ENCODE data around the gene CAMTA1.
A peak's percentile ranks its signal among the peaks of the same experiment; 100 is the strongest.
"Not testable (repeated sequence)": the region's sequence is repeated elsewhere in the genome, so short reads cannot be mapped to it uniquely, and the experiment has no call there.

CAMTA1 gene

DNA sequence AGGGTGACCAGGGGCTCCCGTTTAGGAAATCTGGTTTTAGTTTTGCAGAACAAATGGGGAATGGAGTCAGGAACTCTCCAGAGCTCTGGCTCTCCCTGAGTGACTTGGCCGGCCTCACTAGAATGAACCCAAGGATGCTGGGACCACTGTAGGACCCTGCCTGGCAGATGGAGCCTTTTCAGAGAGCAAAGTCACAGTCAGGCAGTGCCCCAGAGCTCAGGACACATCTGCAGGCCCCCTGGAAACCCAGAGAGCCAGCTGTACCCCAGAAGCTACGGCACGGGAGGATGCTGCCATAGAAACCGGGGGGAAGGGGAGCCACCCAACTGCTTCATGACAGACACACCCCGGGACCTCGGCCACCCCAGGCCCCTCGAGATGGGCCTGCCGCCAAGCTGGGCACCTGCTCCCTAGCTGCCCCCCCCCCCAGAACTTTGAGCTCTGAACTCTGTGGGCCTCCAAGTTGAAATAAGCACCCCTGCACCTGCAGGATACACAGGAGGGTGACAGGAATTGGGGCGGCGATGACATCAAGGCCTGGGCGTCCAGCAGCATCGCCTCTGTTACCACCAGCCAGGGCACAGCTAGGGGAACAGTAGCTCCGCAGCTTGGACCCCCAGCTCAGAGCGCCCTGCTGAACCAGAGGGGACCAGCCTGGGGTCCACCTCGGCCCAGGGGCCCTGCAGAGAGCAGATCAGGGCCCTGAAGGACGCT, 894.1 kb downstream of the CAMTA1 start:
- DNase-seq (ENCODE audit: low spot score): no peak

DNA sequence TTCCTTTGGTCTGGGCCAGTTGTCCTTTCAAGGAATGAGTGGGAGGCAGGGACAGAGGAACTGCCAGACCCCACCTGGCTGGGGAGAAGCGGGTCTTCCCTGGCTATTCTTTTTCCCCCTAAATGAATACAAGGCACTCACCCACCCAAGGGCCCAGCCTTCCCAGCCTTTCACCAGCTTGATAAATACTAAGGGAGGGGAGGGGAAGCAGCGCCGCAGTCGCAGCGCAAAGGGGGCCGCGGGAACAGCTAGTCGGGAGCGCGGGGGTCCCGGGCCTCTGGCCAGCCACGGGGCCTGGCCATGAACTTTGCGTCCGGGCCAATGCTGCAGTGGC, 894.6 kb downstream of the CAMTA1 start:
- DNase-seq (ENCODE audit: low spot score): no peak

DNA sequence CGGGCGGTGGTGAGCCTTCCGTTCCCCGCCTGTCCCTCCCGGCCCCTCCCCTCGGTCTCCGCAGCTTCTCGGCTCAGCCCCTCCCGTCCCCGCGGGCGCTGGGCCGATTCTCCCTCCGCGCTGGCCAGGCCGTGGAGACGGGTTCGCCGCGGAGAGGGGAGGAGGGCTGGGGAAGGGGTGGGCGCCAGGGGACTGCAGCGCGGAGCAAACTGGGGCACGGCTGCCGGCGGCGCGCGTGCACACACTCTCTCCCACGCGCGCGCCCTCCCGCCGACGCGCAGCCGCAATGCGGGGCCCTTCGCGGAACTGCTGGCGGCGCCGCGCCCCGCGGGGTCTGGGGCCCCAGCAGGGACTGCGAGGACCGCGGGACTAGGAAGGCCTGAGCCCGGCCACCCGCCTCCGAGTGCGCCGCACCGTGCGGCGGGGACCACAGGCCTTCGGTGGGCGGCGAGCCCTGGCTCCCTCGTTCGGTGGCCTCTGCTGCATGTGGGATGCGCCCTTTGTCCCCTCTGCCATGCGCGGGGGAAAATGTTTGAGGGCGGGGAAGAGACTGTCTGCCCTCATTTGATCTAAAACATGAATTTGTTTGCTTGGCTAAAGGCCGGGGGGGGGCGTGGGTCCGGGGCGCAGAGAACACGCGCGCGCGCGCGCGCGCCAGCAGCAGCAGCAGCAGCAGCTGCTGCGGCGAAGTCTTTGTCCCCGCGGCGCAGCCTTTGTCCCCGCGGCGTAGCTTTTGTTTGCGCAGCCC, 895.1 kb downstream of the CAMTA1 start:
- DNase-seq (ENCODE audit: low spot score): peak; percentile 74

DNA sequence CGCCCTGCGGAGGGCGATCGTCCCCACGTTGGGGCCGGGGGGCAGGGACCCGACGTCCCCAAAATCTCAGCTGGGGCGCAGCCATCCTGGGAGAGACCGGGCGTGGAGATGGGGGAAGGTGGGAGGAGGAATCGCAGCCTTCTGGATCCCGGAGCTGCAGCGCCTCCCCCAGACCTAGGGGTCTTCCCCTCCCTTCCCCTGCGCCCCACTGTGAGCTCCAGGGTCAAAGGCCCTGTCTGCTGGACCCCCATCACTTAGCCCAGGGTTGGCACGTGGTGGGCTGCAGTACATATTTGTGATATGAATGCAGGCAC, 895.7 kb downstream of the CAMTA1 start:
- DNase-seq (ENCODE audit: low spot score): no peak

DNA sequence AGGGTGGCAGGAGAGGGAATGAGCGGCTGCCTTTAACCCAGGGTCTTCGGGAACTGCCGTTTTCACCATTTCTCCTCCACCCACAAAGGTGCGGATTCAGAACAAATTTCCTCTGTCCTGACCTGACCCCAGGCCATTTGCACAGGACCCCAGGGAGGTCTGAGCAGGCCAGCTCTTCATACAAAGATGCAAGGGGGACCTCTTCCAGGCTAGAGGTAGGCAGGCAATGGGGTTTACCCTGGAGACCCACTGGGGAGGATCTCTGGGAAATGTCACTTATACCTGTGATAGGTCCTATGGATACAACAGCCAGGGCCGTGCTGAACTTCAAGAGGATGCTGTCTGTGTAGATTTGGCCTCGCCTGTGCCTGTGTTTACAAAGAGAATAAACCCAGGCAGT, 896.1 kb downstream of the CAMTA1 start:
- DNase-seq (ENCODE audit: low spot score): no peak

DNA sequence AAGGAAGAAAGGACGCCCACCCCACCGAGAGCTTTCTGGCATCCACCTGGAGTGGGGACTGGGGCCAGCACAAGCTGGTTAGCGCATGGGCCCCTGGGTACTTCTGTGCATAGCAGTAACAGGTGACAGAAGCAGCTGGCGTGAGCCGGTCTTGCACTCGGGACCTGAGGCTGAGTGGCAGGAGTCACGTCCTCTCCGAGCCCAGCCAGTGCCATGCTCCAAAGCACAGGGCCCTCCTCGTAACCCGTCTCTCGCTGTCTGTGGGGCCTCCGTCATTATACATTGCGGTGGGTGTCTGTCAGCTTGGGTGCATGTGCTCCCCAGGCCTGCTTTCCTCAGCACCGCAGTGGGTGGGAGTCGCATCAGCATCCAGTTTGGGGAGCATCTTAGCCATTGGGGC, 898.3 kb downstream of the CAMTA1 start:
- no peak for DNase-seq (ENCODE audit: low spot score)

DNA sequence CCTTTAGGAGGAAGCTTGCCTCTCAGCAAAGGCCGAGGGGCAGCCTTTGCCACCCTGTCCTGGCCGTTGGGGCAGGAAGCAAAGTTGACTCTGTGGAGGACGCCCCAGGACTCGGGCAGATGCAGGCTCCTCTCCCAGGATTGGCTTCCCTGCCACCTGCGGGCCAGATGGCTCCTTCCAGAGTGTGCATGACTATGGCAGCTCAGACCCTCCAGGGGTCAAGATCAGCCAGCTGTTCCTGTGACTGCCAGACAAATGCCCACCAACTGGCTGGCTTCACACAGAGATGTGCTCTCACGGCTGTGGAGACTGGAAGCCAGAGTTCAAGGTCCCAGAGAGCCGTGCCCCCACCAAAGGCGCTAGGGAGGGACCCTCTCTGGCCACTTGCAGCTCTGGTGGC, 898.9 kb downstream of the CAMTA1 start:
- DNase-seq (ENCODE audit: low spot score): no peak

DNA sequence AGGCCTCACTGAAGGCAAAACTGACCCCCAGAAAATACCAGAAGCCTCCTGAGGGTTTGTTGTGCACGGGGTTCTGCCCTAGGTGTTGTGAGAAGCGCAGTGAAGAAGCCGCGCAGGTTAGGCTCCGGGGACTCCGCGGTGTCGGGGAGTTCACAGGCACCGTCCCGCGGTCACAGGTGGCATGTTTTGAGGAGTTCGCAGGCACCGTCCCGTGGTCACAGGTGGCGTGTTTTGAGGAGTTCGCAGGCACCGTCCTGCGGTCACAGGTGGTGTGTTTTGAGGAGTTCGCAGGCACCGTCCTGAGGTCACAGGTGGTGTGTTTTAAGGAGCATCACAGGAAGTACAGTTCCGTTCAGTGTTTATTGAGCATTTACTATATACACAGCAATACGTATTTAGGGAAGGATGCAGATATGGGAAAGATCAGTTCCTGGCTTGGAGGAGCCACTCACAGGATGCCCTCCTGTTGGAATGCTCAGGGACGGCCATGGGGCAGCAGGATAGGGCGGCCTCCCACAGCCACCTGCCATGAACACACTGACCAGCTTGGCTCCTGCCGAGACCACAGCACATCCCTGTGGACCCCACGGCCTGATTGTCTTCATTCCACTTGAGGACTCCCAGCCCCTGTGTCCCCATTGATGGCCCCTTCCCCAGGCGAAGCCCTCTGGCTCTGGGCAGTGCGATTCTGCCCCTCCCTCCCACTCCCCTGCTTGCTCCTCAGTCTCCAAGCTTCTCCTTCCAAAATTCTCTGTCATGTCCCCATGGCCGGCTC, 899.8 kb downstream of the CAMTA1 start:
- no peak for DNase-seq (ENCODE audit: low spot score)

DNA sequence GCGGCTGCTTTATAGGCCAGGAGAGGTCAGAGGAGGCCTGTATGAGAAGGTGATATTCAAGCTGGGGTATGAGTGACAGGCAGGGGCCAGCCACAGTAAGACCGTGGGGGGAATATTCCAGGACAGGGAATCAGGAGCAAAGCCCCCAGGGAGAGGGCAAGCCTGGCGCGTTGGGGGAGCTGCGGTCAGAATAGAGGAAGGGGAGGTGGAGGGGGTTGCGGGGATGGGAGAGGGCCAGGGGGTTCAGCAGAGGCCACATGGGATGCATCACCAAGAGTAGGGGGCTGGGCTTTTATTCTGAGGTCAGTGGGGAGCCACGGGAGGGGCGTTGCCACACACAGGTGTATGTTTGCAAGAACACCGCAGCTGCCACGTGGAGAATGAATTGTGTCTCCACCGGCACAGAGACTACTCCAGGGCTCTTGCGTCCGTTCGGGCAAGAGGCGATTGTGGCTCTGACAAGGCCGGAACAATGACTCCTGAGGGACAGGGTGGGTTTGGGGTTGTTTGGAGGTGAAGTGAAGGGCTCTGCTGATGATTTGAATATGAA, 901.1 kb downstream of the CAMTA1 start:
- DNase-seq (ENCODE audit: low spot score): no peak

DNA sequence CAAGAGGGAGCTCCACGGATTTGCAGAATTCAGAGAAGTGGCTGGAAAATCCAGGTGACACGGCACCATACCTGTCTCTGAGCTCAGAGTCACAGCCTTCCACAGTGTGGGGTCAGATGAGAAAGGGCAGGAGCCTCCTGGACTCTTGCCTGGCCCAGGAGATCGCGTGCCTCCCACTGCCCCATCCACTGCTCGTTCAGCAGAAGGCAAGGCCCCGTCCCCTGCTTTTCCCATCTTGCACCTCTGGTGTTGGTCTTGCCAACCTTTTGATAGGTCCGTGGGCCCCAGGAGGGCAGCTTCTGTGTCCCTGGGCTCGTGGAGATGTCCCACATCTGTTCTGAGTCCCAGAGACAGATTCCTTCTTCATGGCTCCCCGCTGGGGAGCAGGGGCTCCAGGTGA, 902.2 kb downstream of the CAMTA1 start:
- DNase-seq (ENCODE audit: low spot score): no peak

DNA sequence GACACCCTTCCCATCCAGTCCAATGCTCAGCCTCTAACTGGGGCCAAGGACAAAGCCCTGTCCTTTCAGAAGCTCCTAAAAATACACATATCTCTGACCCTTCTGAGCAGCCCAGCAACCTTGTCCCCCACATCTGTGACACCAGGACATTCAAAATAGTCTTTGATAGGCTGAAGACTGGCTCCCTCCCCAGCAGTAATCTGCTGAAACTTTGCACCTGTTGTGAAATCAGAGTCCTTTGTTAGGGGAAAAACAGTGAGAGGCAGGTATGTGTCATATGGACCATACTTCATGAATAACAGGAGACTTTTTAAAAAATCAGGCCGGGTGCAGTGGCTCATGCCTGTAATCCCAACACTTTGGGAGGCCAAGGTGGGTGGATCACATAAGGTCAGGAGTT, 903.4 kb downstream of the CAMTA1 start:
- no peak for DNase-seq (ENCODE audit: low spot score)

DNA sequence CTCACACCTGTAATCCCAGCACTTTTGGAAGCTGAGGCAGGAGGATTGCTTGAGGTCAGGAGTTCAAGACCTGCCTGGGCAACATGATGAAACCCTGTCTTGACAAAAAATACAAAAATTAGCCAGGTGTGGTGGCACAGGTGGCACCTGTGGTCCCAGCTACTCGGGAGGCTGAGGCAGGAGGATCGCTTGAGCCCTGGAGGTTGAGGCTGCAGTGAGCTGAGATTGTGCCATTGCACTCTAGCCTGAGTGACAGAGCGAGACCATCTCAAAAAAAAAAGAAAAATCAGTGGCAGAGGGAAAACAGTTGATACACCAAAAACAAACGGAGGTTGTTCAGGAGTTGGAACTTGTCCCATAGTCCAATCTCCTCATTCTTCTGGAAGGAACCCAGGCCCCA, 904.1 kb downstream of the CAMTA1 start:
- DNase-seq (ENCODE audit: low spot score): not testable (repeated sequence)

DNA sequence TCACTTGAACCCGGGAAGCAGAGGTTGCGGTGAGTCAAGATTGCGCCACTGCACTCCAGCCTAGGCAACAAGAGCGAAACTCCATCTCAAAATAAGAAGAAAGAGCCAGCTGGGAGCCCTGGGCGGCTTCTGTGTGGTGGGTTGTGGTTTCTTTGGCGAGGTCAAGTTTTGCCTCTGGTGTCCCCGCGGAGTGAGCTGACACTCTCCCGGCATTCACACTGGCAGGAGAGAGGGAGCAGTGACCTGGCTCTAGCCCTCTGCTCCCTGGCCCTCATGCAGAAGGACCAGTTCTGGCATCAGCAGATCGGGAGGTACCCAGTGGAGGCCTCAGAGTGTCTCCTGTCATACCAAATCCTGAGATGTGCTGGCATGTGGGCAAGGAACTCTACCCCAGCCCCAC, 904.8 kb downstream of the CAMTA1 start:
- DNase-seq (ENCODE audit: low spot score): no peak

DNA sequence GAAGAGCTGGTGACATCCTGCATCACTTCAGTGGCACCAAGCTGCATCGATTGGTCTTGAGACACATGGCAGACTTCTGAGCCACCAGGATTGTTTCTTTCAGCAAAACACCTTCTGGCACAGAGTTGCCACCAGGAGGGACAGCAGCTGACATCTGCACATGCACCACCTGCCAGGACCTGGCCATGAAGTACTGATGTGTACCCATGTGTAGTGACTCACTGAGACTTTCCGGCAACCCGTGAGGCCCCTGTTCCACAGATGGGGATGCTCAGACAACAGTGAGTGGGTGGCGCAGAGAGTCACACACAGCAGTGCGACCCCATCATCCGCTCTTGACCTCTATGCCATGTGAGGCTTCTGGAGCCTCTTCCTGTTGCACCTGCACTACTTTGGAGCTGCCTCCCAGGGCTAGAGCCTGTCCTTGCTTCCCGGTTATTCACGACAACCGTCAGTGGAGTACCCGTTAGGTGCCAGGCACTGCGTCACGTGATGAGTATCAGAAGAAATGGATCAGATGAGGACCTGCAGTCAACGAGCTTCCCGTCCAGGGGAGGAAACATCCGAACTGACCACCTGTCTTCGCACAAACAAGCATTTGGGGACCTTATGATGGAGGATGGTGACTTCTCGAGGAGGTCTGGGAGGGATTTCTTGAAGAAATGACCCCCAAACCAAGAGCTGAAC, 905.4 kb downstream of the CAMTA1 start:
- DNase-seq (ENCODE audit: low spot score): no peak

DNA sequence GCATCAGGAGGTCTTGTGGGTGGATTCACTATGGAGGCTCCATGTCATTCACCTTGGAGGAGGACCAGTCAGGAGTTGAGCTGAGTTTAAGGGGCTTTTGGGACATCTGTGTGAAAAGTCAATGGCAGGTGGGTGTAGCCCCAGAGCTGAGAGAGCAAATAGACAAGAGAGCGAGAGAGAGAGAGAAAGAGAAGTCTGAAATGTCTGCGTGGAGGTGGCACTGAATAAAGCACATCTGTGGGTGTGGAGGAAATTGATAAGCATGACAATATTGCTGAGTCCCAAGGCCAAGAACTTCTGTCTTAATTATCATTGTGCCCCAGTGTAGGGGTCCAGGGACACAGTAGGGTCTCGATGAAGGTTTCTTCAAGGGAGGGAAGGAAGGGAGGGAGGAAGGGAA, 906.3 kb downstream of the CAMTA1 start:
- DNase-seq (ENCODE audit: low spot score): peak; percentile 58

DNA sequence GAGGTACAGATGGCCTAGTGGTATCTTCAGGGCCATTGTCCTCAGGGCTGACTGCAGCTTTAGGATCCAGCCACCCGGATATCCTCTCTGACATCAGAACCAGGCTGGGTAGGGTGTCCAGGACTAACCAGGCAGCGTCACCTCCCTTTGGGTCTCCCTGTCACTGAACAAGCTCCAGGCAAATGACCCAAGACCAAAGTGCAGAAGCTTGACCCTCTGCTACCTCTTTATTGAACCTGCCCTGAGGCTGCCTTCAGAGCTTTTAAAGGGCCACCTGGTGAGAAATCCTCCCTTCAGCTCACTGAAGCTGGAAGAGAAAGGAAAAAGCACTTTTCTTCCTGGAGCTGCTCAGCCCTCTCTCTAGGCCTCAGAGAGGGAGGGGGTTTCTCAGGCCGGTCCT, 906.8 kb downstream of the CAMTA1 start:
- no peak for DNase-seq (ENCODE audit: low spot score)

DNA sequence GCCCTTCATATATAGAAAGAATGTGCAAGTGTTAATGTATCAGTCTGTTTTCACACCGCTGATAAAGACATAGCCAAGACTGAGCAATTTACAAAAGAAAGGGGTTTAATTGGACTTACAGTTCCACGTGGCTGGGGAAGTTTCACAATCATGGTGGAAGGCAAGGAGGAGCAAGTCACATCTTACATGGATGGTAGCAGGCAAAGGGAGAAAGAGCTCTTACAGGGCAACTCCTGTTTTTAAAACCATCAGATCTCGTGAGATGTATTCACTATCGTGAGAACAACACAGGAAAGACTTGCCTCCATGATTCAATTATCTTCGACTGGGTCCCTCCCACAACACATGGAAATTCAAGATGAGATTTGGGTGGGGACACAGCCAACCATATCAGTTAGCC, 907.8 kb downstream of the CAMTA1 start:
- DNase-seq (ENCODE audit: low spot score): not testable (repeated sequence)

DNA sequence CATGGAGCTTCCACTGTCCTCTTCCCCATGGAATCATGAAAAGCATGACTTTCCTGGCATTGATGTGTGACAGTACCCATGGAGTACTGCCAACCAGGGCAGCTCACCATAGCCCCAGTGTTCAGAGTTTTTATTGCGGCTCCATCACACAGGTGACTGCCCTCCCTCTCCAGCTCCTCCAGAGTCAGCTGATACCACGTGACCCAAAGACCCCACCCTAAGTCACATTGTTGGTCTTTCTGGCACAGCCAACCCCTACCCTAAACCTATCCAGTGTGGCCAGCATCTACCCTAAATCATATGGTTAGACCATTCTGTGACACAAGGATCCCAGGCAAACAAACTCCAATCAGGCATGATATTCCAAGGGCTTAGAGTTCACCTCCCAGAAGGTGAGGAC, 908.4 kb downstream of the CAMTA1 start:
- DNase-seq (ENCODE audit: low spot score): no peak

DNA sequence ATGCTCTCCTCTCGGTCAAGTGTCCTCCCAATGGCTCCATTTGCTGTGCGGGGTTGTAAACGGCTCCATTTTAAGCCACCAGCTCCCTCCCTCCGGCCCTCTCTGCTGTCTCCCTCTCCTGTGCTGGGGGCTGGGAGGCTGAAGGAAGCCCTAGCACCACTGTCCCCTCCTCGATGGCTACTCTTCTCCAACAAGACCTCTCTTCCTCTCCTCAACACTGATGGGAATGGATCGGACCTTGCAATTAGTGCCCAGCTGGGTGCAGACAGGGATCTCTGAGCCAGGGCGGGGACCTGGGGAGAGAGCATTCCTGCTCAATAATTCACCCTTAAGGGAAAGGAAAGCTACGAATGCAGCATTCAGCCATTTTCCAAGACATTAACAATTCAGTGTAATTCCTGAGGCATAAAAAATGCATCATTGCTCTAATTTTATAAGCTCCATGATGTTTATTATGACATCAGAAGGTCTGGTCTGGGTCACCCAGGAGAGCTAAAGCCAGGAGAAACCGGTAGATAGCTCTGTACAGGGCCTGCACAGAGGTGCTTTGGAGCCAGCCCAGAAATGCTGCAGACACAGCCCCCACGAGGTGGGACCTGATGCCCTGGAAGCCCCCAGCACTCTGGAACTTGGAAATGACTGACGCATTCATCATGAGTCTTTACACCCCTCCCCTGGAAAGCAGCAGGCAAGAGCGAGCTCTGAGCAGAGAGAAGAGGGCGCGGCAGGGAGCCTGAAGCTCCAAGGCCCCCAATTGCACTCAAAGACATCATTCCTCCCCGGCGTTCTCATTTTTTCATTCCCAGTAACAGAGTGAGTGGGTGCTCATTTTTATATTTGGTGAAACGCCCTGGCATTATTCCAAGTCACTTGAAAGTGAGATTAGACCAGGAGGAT, 909.6 kb downstream of the CAMTA1 start:
- DNase-seq (ENCODE audit: low spot score): peak; percentile 80

DNA sequence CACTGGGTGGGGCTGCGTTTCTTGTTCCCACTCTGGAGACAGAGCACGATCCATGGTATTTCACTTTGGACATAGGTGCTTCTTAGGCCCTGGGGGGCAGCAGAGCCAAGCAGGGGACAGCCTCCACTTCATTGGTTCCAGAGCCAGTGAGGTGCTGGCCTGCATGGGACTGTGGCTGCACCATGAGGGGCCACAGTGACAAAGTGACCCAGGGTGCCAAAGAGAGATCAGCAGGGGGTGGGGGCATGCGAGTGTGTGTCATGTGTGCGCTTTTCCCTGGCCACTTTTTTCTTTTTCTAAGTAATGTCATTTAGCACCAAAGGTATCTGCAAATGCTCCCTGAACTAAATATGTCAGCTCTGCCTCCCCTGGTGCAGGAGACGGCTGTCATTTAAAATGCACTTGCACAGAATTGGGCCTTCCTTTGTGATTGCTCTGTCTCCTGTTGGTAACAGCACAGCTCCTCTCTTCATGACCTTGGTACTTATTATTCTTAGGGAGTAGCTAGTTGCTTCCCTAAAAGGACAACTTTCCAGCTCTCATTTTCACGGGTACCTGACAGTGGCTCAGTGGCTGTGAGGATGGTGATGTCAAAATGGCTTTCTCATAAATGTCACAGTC, 910.4 kb downstream of the CAMTA1 start:
- DNase-seq (ENCODE audit: low spot score): peak; percentile 55

DNA sequence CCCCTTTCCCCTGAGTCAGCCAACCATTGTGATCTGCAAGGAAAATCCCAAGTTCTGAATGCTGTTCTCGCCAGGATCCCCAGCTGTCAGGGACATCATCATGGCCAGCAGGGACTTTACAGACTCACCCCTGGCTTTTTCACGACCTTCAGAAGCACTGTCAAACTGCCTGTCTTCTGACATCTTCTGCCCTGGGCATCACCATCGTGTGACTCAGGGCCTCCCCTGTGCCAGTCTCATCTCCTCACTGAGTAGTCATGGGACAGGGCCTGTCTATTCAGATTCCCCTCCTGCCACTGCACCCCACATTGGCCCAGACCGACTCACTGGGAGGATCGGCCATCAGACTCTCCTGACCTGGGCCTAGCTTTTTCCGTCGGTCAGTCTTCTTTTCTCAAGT, 913.4 kb downstream of the CAMTA1 start:
- DNase-seq (ENCODE audit: low spot score): no peak

All from putamen (tissue), 1 donor.